ENCODE results near the gene CFAP43. TPM values are rescaled to one million over a fixed set of nuclear protein-coding genes. Genes with fewer than 3 reads are reported as not detected.

Gene CFAP43
- total and polyA plus RNA-seq, 2 donors (not counting 1 experiment from before 2014, with no cell fraction given), result 0.12 TPM; not detected in 1

GRCh38 chr10:104084482-104085142, 147.6 kb downstream of the CFAP43 start:
- ChIA-PET CTCF (interaction anchor here (0.7 to 1.7 kb wide), 3 partner anchors 196 to 200 kb away, joined by 3 to 8 read pairs (median 3); no protein-coding TSS in a partner anchor), POLR2A (no interaction called here)
- no peak overlapping the region for H3K27ac ChIP-seq (ENCODE audit: low read length in 2 of 2)
- Mint-ChIP-seq H3K27ac (no peak overlapping the region), H3K9me3 (ENCODE audit: insufficient read depth) (no peaks in the 10 kb centered on the region), H3K27me3 (peaks cover 11% of the 10 kb centered on the region), H3K4me1 (no peaks in the 10 kb centered on the region), H3K4me3 (no peak overlapping the region)
- H3K9ac ChIP-seq (ENCODE audit: low read length), result no peak overlapping the region
- no peaks in the 10 kb centered on the region for H3K4me1 ChIP-seq (ENCODE audit: control insufficient read depth in 2 of 2, insufficient read depth in 2 of 2, low read length in 2 of 2)
- H3K4me3 ChIP-seq (ENCODE audit: control extremely low read depth in 1 of 5, extremely low read depth in 1 of 5, insufficient read depth in 1 of 5, low read depth in 2 of 5, low read length in 4 of 5), result no peak overlapping the region
- no peaks in the 10 kb centered on the region for H3K9me3 ChIP-seq (ENCODE audit: control extremely low read depth in 1 of 3, control insufficient read depth in 2 of 3, insufficient read depth in 1 of 3, low read length in 2 of 3)
- no peak overlapping the region for H3K4me2 ChIP-seq (replicated peaks; ENCODE audit: low read depth, low read length, poor library complexity, severe bottlenecking)
- no peaks in the 10 kb centered on the region for H3K27me3 ChIP-seq (replicated peaks in 1 of 4; ENCODE audit: control extremely low read depth in 1 of 4, control insufficient read depth in 3 of 4, insufficient read depth in 4 of 4, low read length in 3 of 4)
- ATAC-seq (ENCODE audit: low read depth) (no peak), DNase-seq (no peak)
- intact Hi-C loops (cut with micrococcal nuclease), result no loop called here
- no peaks in the 10 kb centered on the region for H3K79me2 ChIP-seq (ENCODE audit: control insufficient read depth, insufficient read depth, low read length)
- TF ChIP-seq CTCF (IDR thresholded peaks at IDR 0.05), result no peak
- TF ChIP-seq EZH2 (IDR thresholded peaks at IDR 0.05; ENCODE audit: borderline replicate concordance, insufficient read depth, low read depth, low read length, poor library complexity, severe bottlenecking), result no peak
- no peaks in the 10 kb centered on the region for H4K20me1 ChIP-seq (ENCODE audit: control insufficient read depth, insufficient read depth, low read length, poor library complexity, severe bottlenecking)
- H2AFZ ChIP-seq (ENCODE audit: insufficient read depth, low read depth, low read length, poor library complexity, severe bottlenecking), result no peak overlapping the region
- 100% methylated on average over 2 of the region's 5 CpGs for WGBS (ENCODE audit: insufficient coverage)
- H3K36me3 ChIP-seq (replicated peaks in 1 of 2; ENCODE audit: control extremely low read depth in 1 of 2, control insufficient read depth in 1 of 2, extremely low read depth in 1 of 2, insufficient read depth in 2 of 2, low read length in 1 of 2), result no peaks in the 10 kb centered on the region

GRCh38 chr10:104081998-104082397, 150.2 kb downstream of the CFAP43 start:
- Histone ChIP-seq H3K79me2 (ENCODE audit: control insufficient read depth, insufficient read depth, low read length) (no peaks in the 10 kb centered on the region), H3K4me1 (ENCODE audit: control insufficient read depth in 2 of 2, insufficient read depth in 2 of 2, low read length in 2 of 2) (no peaks in the 10 kb centered on the region), H4K20me1 (ENCODE audit: control insufficient read depth, insufficient read depth, low read length, poor library complexity, severe bottlenecking) (no peaks in the 10 kb centered on the region), H3K27me3 (replicated peaks in 1 of 4; ENCODE audit: control extremely low read depth in 1 of 4, control insufficient read depth in 3 of 4, insufficient read depth in 4 of 4, low read length in 3 of 4) (no peaks in the 10 kb centered on the region), H3K27ac (ENCODE audit: low read length in 2 of 2) (no peak overlapping the region), H3K36me3 (replicated peaks in 1 of 2; ENCODE audit: control extremely low read depth in 1 of 2, control insufficient read depth in 1 of 2, extremely low read depth in 1 of 2, insufficient read depth in 2 of 2, low read length in 1 of 2) (no peaks in the 10 kb centered on the region), H3K4me3 (ENCODE audit: control extremely low read depth in 1 of 5, extremely low read depth in 1 of 5, insufficient read depth in 1 of 5, low read depth in 2 of 5, low read length in 4 of 5) (no peak overlapping the region), H3K9ac (ENCODE audit: low read length) (no peak overlapping the region), H2AFZ (ENCODE audit: insufficient read depth, low read depth, low read length, poor library complexity, severe bottlenecking) (no peak overlapping the region), H3K9me3 (ENCODE audit: control extremely low read depth in 1 of 3, control insufficient read depth in 2 of 3, insufficient read depth in 1 of 3, low read length in 2 of 3) (no peaks in the 10 kb centered on the region), H3K4me2 (replicated peaks; ENCODE audit: low read depth, low read length, poor library complexity, severe bottlenecking) (no peak overlapping the region)
- no peak overlapping the region for H3K27ac Mint-ChIP-seq
- H3K4me1 Mint-ChIP-seq, result no peaks in the 10 kb centered on the region
- DNase-seq (no peak), ATAC-seq (ENCODE audit: low read depth) (no peak)
- H3K27me3 Mint-ChIP-seq, result peaks cover 11% of the 10 kb centered on the region
- intact Hi-C loops (cut with micrococcal nuclease), result no loop called here
- WGBS (ENCODE audit: insufficient coverage), result 94% methylated on average over 3 of the region's 5 CpGs
- ChIA-PET POLR2A (no interaction called here), CTCF (interaction anchor here (1.0 to 3.7 kb wide), 7 partner anchors 40 to 369 kb away, joined by 3 to 18 read pairs (median 5); partner anchors contain the start of gene SFR1)
- TF ChIP-seq CTCF (IDR thresholded peaks at IDR 0.05), result no peak
- no peak for TF ChIP-seq EZH2 (IDR thresholded peaks at IDR 0.05; ENCODE audit: borderline replicate concordance, insufficient read depth, low read depth, low read length, poor library complexity, severe bottlenecking)
- no peaks in the 10 kb centered on the region for H3K9me3 Mint-ChIP-seq (ENCODE audit: insufficient read depth)
- no peak overlapping the region for H3K4me3 Mint-ChIP-seq
